Measurements from ENCODE around the gene DAGLA.

DAGLA gene

DNA sequence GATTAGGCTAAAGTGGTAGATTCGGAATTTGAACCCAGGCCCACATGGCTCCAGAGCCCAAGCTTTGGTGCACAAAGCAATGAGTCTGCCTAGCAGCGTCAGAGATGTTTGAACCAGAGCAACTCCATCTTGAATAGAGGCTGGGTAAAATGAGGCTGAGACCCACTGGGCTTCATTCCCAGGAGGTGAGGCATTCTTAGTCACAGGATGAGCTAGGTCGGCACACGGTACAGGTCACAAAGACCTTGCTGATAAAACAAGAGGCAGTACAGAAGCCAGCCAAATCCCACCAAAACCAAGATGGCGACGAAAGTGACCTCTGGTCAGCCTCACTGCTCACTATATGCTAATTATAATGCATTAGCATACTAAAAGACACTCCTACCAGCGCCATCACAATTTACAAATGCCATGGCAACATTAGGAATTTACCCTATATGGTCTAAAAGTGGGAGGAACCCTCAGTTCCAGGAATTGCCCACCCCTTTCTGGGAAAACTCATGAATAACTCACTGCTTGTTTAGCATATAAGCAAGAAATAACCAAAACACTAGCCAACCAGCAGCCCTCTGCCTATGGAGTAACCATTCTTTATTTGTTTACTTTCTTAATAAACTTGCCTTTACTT, 40.3 kb upstream of the DAGLA start:
- no peak overlapping the region for H2AFZ ChIP-seq (ENCODE audit: low read depth, low read length, severe bottlenecking)
- no peaks in the 10 kb centered on the region for H3K9me3 ChIP-seq (ENCODE audit: insufficient read depth, low read length)
- no peak overlapping the region for H3K4me3 ChIP-seq (ENCODE audit: insufficient read depth, low read length, poor library complexity, severe bottlenecking)
- H3K27ac ChIP-seq (ENCODE audit: low read depth, low read length): no peak overlapping the region
- no peak overlapping the region for H3K4me2 ChIP-seq (ENCODE audit: low read depth, low read length, poor library complexity, severe bottlenecking)
- H3K36me3 ChIP-seq (ENCODE audit: low read length): no peaks in the 10 kb centered on the region
- no peaks in the 10 kb centered on the region for H3F3A ChIP-seq (ENCODE audit: insufficient read depth)
- H4K20me1 ChIP-seq (ENCODE audit: low read depth, low read length): no peaks in the 10 kb centered on the region
- no peaks in the 10 kb centered on the region for H3K27me3 ChIP-seq (ENCODE audit: low read length)
- H3K79me2 ChIP-seq (ENCODE audit: insufficient read depth, low read length): no peaks in the 10 kb centered on the region
- no peaks in the 10 kb centered on the region for H3K9me2 ChIP-seq (replicated peaks; ENCODE audit: insufficient read depth, low read length)
- no peak overlapping the region for H3K9ac ChIP-seq (ENCODE audit: low read length)
- no peak for TF ChIP-seq CTCF (IDR thresholded peaks at IDR 0.05; ENCODE audit: insufficient read depth, low read length, poor library complexity, severe bottlenecking)
- no peak for TF ChIP-seq EZH2phosphoT487 (conservative IDR thresholded peaks at IDR 0.05; ENCODE audit: low read length)

- Histone ChIP-seq H2AFZ (ENCODE audit: low read depth, low read length, severe bottlenecking) (no peak overlapping the region), H3K27ac (ENCODE audit: low read depth, low read length) (no peak overlapping the region), H3K9ac (ENCODE audit: low read length) (no peak overlapping the region)
Observed at GRCh38 chr11:61642162-61642561, 38.0 kb upstream of the DAGLA start.

GRCh38 chr11:61645179-61645868, 34.9 kb upstream of the DAGLA start:
- no peaks in the 10 kb centered on the region for H3K9me2 ChIP-seq (replicated peaks; ENCODE audit: insufficient read depth, low read length)
- H3K4me3 ChIP-seq (ENCODE audit: insufficient read depth, low read length, poor library complexity, severe bottlenecking): no peak overlapping the region
- H4K20me1 ChIP-seq (ENCODE audit: low read depth, low read length): no peaks in the 10 kb centered on the region
- no peaks in the 10 kb centered on the region for H3K36me3 ChIP-seq (ENCODE audit: low read length)
- H3K79me2 ChIP-seq (ENCODE audit: insufficient read depth, low read length): no peaks in the 10 kb centered on the region
- no peaks in the 10 kb centered on the region for H3K9me3 ChIP-seq (ENCODE audit: insufficient read depth, low read length)
- H3K9ac ChIP-seq (ENCODE audit: low read length): no peak overlapping the region
- no peaks in the 10 kb centered on the region for H3F3A ChIP-seq (ENCODE audit: insufficient read depth)
- H3K27ac ChIP-seq (ENCODE audit: low read depth, low read length): no peak overlapping the region
- no peaks in the 10 kb centered on the region for H3K27me3 ChIP-seq (ENCODE audit: low read length)
- H3K4me2 ChIP-seq (ENCODE audit: low read depth, low read length, poor library complexity, severe bottlenecking): no peak overlapping the region
- no peak for TF ChIP-seq CTCF (IDR thresholded peaks at IDR 0.05; ENCODE audit: insufficient read depth, low read length, poor library complexity, severe bottlenecking)
- no peak for TF ChIP-seq EZH2phosphoT487 (conservative IDR thresholded peaks at IDR 0.05; ENCODE audit: low read length)
- no peak overlapping the region for H2AFZ ChIP-seq (ENCODE audit: low read depth, low read length, severe bottlenecking)

More at GRCh38 chr11:61642162-61642561, 38.0 kb upstream of the DAGLA start:
- no peaks in the 10 kb centered on the region for H3K79me2 ChIP-seq (ENCODE audit: insufficient read depth, low read length)
- no peaks in the 10 kb centered on the region for H4K20me1 ChIP-seq (ENCODE audit: low read depth, low read length)
- no peak overlapping the region for H3K4me2 ChIP-seq (ENCODE audit: low read depth, low read length, poor library complexity, severe bottlenecking)
- no peaks in the 10 kb centered on the region for H3K36me3 ChIP-seq (ENCODE audit: low read length)
- TF ChIP-seq EZH2phosphoT487 (conservative IDR thresholded peaks at IDR 0.05; ENCODE audit: low read length) (no peak), CTCF (IDR thresholded peaks at IDR 0.05; ENCODE audit: insufficient read depth, low read length, poor library complexity, severe bottlenecking) (no peak)
- no peak overlapping the region for H3K4me3 ChIP-seq (ENCODE audit: insufficient read depth, low read length, poor library complexity, severe bottlenecking)
- H3F3A ChIP-seq (ENCODE audit: insufficient read depth): no peaks in the 10 kb centered on the region
- no peaks in the 10 kb centered on the region for H3K9me3 ChIP-seq (ENCODE audit: insufficient read depth, low read length)
- H3K27me3 ChIP-seq (ENCODE audit: low read length): no peaks in the 10 kb centered on the region
- H3K9me2 ChIP-seq (replicated peaks; ENCODE audit: insufficient read depth, low read length): no peaks in the 10 kb centered on the region

All from SU-DHL-6 (cell line).